ENCODE measurements around the gene HSP90AB1.

Gene HSP90AB1

DNA sequence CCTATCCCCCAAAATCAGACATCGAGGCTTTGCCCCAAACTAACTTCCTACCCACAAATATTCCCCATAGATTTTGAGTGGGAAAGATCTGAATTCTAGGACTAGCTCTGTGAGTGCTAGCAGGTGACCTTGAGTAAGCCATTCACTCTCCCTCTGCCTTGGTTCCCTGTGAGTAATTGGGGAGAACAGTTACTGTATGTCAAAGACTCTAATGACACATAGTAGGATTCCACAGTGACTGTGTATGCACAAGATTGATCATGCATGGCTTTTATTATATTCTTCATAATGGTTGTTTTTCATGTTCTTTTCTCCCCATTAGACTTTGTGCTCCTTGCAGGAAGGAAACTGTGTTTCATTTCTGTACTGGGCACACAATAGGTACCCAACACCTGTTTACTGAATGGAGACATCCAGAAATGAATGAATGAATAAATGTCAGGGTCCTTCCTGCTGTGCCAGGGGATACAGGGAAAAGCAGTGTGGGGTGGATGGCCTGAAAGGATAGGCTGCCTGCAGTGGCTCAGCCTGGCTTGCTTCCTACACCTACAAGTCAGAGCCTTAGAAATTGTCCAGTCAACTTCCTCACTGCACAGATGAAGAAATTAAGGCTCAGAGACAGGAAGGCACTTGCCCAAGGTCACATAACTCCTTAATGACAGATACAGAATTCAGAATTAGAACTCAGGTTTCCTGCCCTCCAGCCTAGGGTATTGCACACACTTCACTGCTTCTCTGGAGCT lies 22.4 kb downstream of the HSP90AB1 start:
- no peak for DNase-seq (ENCODE audit: low spot score)

DNA sequence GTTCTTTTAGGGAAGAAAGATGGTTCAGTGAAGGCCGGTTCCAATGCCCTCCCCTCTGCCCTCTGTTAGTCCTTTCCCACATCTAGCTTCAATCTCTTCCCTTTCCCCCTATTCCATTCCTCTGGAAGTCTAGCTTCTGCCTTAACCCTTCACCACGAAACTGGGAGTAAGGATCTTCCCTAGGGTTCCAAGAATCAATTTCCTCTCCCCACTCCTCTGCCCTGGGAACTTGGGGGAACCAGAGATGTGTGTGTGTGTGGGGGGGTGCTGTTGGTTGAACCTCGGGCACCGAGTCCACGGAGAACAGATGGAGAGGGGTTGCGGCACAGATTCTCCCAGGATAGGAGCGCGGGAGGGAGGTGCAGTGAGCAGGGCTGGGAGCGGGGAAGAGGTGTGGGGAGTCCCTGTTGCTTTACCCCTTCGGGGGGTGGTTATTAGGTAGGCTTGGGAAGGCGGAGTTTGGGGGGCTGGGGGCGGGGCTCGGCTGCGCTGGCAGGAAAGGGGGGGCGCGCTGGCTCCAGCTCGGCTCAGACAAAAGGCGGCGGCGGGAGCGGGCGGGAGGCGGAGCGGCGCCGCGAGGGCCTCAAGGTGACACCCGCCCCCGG lies 23.1 kb downstream of the HSP90AB1 start, which contains the start of gene TMEM151B:
TSS of gene TMEM151B (plus strand) at position 530 of the 605 bp plus-strand sequence. CDS start 293 bp downstream, outside the sequence.
- DNase-seq (ENCODE audit: low spot score) = peak; percentile 85

DNA sequence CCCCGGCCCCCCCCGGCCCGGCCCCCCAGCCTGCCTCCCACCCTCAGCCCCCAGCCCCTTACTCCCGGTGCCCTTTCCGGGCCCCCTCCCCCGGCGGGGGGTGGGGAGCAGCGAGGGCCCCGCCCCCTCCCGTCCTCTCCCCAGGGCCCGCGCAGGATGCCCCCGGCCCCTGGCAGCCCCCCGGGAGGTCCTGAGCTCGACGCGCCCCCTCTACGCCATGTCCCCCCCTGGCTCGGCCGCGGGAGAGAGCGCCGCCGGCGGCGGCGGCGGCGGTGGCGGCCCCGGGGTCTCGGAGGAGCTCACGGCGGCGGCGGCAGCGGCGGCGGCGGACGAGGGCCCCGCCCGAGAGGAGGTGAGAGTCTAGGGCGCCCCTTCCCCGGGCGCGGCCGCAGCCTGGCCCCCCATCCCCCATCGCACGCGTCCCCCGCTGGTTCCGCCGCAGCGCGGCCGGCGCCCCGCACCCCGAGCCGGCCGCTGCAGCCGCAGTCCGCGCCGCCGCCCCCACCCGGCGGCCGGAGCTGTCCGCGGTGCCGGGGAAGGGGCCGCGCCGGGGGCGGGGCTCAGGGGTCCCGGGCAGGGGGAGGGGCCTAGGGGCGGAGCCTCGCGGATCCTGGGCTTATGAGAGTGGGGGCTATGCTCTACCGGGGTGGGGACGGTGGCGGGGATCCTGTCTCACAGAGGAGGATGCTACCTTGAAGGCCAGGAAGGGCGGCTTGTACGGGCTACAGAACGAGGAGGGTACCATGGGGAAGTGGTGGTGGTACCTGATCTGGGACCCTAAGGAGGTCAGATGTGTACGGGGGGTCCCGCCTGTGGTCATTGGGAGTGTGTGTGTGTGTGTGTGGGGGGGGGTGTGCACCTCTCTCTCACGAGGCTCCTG lies 23.9 kb downstream of the HSP90AB1 start:
- DNase-seq (ENCODE audit: low spot score) = no peak

DNA sequence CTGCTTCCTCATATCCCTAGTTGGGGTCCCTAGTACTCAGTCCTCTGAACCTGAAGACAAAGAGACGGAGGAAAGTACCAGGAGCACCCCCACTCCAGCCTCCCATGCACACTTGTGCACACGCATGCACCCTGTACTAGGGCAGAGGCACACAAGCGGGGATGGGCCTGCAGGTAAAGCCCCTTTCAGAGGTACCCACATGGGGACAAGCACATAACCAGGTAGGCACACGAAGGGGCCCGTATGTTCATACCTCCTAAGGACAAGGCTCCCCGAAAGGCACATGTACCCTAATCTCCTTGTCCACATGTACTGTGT lies 24.5 kb downstream of the HSP90AB1 start:
- DNase-seq (ENCODE audit: low spot score) = no peak

DNA sequence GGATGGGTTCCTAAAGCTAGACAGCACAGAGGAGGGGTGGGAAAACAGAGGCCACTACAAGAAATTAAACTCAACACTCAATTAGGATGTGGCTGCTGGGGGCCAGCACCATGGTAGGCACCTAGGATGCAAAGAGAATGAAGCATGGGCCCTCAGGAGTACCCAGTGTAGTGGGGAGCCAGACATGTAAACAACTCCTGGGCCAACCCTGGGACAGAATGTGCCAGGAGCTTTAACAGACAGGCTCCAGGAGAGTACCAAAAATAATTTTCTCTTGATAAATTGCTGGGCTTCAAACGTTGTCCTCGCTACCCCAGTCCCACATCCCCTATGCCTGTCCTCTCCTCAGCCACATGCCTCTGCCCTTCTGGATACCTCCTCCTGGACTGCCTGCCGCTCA lies 25.0 kb downstream of the HSP90AB1 start:
- peak; percentile 75 for DNase-seq (ENCODE audit: low spot score)

DNA sequence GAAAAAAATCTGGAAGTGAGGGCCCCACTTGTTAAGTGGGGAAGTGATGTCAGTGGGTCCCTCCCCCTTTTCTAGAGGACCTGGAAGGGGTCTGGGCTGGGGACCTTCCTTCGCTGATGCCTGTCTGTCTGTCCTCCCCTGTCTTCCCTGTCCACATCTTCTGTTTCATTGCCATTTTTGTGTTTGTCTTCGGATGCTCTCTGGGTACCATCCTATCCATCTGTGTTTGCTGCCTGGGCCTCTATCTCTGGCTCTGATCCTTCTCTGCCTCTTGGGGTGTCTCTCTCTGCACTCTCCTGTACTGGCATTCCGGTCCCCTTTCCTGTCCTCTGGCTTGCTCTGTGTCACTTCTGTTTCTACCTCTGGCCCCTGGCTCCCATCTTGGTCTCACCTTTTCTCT lies 25.6 kb downstream of the HSP90AB1 start:
- DNase-seq (ENCODE audit: low spot score) = no peak

DNA sequence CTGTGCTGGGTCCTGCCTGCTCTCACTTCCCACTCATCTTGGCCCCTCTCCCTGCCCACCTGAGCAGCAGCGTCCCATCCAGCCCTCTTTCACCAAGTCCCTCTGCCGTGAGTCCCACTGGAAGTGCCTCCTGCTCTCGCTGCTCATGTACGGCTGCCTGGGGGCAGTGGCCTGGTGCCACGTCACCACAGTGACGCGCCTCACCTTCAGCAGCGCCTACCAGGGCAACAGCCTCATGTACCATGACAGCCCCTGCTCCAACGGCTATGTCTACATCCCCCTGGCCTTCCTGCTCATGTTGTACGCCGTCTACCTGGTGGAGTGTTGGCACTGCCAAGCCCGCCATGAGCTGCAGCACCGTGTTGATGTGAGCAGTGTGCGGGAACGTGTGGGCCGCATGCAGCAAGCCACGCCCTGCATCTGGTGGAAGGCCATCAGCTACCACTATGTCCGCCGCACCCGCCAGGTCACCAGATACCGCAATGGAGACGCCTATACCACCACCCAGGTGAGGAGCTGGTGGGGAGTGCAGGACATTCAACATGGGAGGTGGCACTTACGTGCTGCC lies 26.2 kb downstream of the HSP90AB1 start:
- DNase-seq (ENCODE audit: low spot score) = peak; percentile 72

DNA sequence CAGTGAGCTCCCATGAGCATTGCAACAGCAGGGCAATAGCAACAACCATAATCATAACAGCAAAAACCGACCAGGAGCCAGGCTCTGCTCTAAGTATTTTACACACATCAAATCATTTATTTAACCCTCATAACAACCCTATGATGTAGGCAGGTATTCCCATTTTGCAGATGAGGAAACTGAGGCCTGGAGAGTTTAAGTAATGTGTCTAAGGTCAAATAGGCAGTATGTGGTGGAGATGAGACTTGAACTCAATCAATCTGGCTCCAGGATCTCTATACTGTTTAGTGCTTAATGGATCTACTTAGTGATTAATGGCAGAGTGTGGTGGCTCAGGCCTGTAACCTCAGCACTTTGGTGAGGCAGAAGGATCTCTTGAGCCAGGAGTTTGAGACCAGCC lies 26.7 kb downstream of the HSP90AB1 start:
- DNase-seq (ENCODE audit: low spot score) = no peak

DNA sequence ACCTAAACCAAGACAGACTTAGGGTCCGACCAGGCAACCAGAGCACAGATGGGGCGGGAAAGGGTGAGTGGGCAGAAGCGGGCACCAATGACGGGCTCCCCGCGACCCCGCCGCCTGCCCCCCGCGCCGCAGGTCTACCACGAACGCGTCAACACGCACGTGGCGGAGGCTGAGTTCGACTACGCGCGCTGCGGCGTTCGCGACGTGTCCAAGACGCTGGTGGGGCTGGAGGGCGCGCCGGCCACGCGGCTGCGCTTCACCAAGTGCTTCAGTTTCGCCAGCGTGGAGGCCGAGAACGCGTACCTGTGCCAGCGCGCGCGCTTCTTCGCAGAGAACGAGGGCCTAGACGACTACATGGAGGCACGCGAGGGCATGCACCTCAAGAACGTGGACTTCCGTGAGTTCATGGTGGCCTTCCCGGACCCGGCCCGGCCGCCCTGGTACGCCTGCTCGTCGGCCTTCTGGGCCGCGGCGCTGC lies 28.4 kb downstream of the HSP90AB1 start:
- no peak for DNase-seq (ENCODE audit: low spot score)

DNA sequence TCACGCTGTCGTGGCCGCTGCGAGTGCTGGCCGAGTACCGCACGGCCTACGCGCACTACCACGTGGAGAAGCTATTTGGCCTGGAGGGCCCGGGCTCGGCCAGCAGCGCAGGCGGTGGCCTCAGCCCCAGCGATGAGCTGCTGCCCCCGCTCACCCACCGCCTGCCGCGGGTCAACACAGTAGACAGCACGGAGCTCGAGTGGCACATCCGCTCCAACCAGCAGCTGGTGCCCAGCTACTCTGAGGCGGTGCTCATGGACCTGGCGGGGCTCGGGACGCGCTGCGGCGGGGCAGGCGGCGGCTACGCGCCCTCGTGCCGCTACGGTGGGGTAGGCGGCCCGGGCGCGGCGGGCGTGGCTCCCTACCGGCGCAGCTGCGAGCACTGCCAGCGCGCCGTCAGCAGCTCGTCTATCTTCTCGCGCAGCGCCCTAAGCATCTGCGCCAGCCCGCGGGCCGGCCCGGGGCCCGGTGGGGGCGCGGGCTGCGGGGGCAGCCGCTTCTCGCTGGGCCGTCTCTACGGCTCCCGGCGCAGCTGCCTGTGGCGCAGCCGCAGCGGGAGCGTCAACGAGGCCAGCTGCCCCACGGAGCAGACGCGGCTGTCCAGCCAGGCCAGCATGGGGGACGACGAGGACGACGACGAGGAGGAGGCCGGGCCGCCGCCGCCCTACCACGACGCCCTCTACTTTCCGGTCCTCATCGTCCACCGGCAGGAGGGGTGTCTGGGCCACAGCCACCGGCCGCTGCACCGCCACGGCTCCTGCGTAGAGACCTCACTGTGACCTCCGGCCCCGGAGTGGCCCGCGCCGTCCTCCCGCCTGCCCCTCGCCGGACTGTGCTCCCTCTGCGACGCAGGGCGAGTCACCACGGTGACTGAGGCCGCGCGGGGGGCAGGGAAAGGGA lies 29.1 kb downstream of the HSP90AB1 start:
- no peak for DNase-seq (ENCODE audit: low spot score)

DNA sequence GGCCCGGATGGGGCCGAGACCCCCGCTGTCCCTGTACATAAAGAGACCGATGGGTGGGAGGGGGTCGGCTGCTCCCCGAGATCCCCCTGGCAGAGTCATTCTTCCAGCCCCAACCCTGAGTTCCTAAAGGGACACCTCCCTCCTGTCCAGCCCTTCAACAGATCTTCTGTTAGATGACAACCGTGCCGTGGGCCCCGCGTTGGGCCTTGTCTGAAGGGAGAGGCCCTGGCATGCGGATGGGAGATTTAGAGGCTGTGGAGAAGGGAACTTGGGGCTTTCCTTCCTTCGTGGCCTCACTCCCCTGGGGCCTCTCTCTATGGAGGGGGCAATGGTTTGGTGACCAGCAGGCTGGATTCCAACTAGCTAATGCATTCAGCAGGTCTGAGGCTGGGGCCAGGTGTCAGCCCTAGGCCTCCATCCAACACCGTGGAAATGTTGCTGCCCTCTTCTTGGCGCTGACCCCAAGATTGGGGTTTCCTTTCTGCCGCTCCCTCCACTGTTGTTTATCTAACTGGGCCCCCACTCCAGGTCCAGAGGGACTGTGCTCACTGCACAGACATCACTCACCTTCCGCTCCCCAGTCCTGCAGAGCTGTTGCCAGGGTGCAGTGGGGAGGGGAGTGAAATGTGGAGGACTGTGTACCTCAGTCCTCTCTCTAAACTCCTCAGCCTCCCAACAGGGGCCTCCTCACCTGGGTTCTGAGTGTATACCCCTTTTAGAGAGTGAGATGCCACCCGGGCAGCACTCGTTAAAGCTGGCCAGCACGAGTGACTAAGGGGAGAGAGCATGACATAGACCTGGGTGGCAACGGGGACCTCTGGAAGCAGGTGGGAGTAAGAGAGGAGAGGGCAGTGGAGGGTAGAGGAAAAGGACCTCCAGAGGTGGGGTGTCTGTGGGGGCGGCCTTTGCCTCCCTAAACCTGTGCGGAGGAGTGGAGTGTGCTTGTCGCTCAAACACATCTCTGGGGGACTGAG lies 30.1 kb downstream of the HSP90AB1 start:
- DNase-seq (ENCODE audit: low spot score) = peak; percentile 91

DNA sequence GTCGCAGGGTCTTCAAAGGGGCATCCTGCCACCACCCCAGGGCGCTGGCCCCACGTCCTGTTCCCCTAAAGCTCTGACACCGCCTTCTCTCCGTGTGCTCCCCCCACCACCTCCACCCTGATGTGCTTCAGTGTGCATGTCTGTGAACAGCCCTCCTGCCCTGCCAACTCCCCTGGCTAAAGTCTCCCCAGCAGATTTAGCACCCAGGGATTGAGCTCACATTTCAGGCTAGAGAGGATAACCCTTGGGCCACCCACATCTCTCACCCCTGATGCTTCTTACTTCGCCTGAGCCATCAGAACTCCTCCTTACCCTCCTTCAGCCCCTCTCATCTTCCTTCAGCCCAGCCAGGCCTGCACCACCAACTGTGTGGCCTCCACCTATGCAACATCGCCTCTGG lies 30.9 kb downstream of the HSP90AB1 start:
- no peak for DNase-seq (ENCODE audit: low spot score)

DNA sequence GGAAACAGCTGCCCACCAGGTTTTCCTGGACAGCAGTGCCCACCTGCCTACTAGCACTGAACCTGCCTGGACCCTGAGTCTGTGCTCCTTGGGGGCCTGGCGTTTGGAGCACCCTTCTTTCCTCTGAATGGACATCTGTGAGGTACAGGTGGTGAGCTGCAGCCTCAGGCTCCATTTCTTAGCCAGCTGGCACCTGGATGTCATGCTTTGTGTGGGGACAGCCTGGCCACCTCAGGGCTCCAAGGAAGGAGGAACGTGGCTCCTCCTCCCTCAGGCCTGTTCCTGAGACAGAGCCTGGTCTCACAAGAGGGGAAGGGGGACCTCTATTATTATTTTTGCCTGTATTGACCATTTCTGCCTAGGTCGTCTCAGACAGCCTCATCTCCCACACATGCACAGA lies 31.4 kb downstream of the HSP90AB1 start:
- peak; percentile 95 for DNase-seq (ENCODE audit: low spot score)

DNA sequence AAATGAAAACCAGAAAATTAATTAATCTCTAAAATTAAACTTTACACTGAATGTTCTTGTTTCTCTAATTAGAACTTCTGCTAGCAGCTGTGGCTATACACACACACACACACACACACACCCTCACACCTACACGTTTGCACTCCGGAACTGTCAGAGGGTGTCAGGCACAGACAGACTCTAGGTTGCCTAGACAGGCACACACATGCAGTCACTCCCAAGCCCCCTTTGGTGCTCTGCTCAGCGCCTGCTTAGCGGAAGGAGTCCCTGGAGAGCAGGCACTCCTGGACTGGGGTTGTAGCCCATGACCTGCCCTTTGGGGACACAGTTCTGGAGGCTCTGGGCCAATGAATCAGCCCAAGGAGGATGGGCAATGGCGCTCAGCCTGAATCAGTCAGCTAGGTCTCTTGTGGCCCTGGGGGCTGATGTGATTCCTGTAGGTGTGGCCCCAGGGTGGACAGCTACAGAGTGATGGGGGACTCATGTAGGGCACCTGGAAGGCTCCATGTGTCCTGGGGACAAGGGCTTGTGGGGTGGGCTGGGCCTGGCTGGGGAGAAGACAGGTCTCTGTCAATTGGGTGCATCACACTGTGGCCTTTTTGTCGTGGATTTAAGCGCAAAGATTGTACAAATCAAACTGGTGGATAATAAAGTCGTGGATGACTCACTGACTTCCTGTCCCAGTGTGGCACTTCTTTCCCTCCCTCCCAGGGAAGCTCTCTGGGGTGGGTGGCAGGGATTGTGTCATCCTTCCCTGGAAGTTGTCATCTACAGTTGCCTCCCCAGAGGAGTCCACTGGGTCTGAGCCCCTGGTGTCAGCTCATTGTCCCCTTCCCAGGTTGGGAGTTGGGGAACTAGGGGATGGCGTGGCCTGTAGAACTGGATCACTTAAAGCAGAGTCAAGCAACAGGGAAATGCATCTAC lies 32.1 kb downstream of the HSP90AB1 start:
- no peak for DNase-seq (ENCODE audit: low spot score)

DNA sequence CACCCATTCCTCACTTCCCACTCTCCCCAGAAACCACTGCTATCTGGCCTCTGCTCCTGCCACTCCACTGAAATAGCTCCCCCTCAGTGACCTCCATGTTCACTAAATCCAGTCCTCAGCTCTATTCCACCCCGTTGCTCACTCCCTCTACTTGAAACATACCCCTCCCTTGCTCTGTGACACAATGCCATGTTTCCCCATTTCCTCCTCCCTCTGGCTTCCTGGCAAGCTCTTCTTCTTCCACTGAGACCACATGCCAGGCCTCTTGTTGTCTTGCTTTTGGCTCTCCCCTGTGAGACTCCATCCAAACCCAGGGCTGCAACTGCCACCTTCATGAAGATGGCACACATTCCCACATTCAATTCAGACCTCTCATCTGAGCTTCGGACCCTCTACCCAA lies 37.2 kb downstream of the HSP90AB1 start:
- peak; percentile 99 for DNase-seq (ENCODE audit: low spot score)

DNA sequence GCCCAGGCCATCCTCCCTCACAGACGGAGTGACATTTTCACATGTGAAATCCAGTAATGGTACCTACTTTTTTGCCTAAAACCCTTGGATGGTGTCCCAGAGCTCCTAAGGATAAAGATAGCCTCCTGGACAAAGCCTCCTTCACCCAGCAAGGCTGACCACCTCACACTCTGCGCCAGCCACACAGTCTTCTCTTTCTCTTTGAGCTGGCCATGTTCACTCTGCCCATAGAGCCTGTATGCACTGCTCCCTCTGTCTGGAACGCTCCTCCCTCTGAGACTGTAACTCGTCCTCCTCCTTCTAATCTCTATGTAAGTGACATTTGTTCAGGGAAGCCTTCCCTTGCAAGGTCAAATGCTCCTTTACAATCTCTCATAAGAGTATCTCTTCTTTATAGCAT lies 38.0 kb downstream of the HSP90AB1 start:
- peak; percentile 69 for DNase-seq (ENCODE audit: low spot score)

DNA sequence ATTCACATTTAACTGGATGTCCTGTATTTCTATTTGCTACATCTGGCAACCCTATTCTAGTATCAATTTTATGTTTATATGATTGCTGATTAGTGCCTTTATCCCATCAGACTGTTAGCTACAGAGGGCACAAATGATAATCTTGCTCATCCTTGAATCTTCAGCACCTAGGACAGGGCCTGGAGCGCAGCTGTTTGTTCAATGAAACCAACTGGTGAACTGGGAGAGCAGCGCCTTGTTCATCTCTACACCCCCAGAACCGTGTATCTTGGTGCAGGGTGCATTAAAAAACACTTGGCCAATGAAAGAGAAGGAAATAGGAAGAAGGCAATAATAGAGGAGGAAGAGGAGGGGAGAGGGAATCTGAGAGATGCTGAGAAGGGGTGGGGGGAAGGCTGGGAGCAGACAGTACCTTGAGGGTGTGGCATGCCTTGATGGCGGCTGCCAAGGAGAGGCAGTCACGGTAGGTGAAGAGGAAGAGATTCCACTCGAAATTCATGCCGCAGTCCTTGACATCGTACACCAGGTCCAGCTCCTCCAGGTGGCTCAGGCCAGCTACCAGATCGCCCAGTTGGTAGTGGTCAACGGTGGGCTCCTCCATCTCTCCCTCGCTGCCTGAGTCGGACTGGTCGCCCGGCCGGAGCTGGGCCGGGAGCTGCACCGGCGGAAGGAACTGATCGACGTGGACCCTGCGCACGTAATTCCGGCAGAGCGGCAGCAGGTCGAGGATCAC lies 38.8 kb downstream of the HSP90AB1 start:
- no peak for DNase-seq (ENCODE audit: low spot score)

DNA sequence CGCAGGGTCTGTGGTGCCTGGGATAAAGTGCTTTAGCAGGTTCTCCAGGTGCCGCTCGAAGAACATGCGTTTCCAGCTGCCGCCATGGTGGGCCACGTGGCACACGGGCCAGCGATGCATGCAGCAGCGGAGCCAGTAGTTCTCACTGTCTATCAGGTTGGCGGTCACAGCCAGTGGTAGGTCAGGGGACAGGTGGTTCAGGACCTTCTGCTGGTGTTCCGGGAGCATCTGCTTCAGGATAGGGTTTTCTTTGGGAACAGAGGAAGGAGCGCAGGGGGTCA lies 39.3 kb downstream of the HSP90AB1 start:
- DNase-seq (ENCODE audit: low spot score) = no peak

DNA sequence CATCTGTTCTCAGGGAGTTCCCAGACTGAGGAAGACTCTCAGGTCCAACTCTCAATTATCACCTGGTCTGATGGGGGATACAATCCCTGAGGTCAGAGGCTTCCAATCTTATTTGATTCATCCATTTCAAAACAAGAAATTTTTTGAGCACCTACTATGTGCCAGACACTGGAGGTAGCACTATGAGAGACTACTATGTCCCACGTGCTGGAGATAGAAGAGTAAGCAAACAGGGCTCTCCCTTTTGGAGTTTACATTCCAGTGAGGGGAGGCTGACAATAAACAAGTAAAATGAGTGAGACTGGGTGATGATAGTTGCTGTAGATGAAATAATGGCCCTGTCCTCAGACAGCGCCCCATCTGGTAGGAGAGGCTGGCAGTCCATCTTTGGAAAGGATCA lies 39.8 kb downstream of the HSP90AB1 start:
- no peak for DNase-seq (ENCODE audit: low spot score)

Data from cerebellar cortex (tissue), 1 donor.